ENCODE measurements around the gene LYPLAL1. TPM values are rescaled to one million over a fixed set of nuclear protein-coding genes. Genes with fewer than 3 reads are reported as not detected.

Gene LYPLAL1
- total RNA-seq, 1 donor from 2014 or later, result 38.0 TPM

DNA sequence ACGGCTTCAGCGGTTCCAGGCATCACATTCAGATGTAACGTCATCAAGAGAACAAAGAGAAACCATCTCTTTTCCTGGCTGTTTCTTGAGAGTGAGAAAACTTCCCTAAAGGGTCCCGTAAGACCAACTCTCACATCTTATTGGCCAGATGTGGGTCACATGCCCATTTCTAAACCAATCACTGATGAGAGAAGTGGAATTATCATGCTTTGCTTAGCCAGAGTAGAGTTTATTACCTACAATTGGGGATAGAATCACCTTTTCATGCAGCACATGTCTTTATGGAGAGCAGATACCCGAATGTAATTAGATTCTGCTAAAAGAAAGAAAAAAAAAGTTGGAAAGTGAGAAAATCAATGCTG lies 54.4 kb downstream of the LYPLAL1 start:
- CTCF ChIA-PET, result no interaction called here
- POLR2A ChIA-PET, result no interaction called here
- Mint-ChIP-seq H3K27ac (no peak overlapping the region), H3K4me1 (no peaks in the 10 kb centered on the region), H3K36me3 (ENCODE audit: low read depth) (peaks cover 26% of the 10 kb centered on the region), H3K4me3 (no peak overlapping the region), H3K9me3 (no peaks in the 10 kb centered on the region), H3K27me3 (no peaks in the 10 kb centered on the region)
- DNase-seq, result no peak
- ATAC-seq (ENCODE audit: low read depth), result no peak
- intact Hi-C loops (cut with micrococcal nuclease), result no loop called here
- TF ChIP-seq, protein P1, sequence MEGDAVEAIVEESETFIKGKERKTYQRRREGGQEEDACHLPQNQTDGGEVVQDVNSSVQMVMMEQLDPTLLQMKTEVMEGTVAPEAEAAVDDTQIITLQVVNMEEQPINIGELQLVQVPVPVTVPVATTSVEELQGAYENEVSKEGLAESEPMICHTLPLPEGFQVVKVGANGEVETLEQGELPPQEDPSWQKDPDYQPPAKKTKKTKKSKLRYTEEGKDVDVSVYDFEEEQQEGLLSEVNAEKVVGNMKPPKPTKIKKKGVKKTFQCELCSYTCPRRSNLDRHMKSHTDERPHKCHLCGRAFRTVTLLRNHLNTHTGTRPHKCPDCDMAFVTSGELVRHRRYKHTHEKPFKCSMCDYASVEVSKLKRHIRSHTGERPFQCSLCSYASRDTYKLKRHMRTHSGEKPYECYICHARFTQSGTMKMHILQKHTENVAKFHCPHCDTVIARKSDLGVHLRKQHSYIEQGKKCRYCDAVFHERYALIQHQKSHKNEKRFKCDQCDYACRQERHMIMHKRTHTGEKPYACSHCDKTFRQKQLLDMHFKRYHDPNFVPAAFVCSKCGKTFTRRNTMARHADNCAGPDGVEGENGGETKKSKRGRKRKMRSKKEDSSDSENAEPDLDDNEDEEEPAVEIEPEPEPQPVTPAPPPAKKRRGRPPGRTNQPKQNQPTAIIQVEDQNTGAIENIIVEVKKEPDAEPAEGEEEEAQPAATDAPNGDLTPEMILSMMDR (IDR thresholded peaks at IDR 0.05), result no peak

DNA sequence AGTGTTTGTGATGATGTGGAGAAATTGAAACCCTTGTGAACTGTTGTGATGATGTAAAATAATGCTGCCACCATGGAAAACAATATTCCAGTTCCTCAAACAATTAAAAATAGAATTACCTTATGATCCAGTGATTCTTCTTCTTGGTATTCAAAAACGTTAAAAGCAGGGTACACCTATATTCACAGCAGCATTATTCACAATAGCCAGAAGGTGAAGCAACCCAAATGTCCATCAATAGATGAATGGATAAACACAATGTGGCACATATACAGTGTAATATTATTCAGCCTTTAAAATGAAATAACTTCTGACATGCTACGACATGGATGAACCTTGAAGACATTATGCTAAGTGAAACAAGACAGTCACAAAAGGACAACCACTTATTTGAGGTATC lies 59.2 kb downstream of the LYPLAL1 start:
- POLR2A ChIA-PET, result no interaction called here
- no peak overlapping the region for H3K4me3 Mint-ChIP-seq
- no peak for DNase-seq
- CTCF ChIA-PET, result no interaction called here
- peaks cover 15% of the 10 kb centered on the region for H3K36me3 Mint-ChIP-seq (ENCODE audit: low read depth)
- H3K27me3 Mint-ChIP-seq, result no peaks in the 10 kb centered on the region
- TF ChIP-seq, protein P1 (IDR thresholded peaks at IDR 0.05), result no peak
- no peak overlapping the region for H3K27ac Mint-ChIP-seq
- no peaks in the 10 kb centered on the region for H3K9me3 Mint-ChIP-seq
- no peaks in the 10 kb centered on the region for H3K4me1 Mint-ChIP-seq
- intact Hi-C loops (cut with micrococcal nuclease), result no loop called here
- ATAC-seq (ENCODE audit: low read depth), result no peak

DNA sequence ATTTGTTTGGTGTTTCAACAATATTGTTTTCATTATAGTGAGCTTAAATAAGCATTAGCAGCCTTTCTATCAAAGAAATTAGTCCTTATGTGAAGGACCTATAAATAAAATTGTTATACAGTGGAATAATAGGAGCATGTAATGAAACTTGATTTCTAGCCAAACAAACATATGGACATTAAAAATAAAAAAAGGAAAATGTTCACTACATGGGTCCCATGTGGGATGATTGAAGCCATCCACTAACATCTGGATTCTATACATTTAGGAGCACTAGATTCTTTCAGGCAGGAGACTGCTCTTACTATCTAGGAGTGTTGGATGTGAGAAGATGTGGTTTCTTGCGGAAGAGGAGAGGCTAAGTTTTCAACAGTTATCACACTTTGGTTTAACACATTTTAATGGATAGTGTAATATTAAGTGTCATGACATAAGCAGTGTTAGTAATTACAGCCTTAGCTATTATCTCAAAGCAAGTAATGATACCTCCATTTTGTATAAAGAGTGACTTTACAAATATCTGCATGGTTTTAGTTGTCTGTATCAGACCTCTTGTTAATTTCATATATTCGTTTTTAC lies 62.3 kb downstream of the LYPLAL1 start:
- POLR2A ChIA-PET, result no interaction called here
- no peaks in the 10 kb centered on the region for H3K4me1 Mint-ChIP-seq
- intact Hi-C loops (cut with micrococcal nuclease), result no loop called here
- DNase-seq (no peak), ATAC-seq (ENCODE audit: low read depth) (no peak)
- TF ChIP-seq, protein P1 (IDR thresholded peaks at IDR 0.05), result no peak
- no peak overlapping the region for H3K4me3 Mint-ChIP-seq
- H3K9me3 Mint-ChIP-seq, result no peaks in the 10 kb centered on the region
- H3K27ac Mint-ChIP-seq, result no peak overlapping the region
- H3K27me3 Mint-ChIP-seq, result no peaks in the 10 kb centered on the region
- H3K36me3 Mint-ChIP-seq (ENCODE audit: low read depth), result no peaks in the 10 kb centered on the region
- CTCF ChIA-PET, result no interaction called here

DNA sequence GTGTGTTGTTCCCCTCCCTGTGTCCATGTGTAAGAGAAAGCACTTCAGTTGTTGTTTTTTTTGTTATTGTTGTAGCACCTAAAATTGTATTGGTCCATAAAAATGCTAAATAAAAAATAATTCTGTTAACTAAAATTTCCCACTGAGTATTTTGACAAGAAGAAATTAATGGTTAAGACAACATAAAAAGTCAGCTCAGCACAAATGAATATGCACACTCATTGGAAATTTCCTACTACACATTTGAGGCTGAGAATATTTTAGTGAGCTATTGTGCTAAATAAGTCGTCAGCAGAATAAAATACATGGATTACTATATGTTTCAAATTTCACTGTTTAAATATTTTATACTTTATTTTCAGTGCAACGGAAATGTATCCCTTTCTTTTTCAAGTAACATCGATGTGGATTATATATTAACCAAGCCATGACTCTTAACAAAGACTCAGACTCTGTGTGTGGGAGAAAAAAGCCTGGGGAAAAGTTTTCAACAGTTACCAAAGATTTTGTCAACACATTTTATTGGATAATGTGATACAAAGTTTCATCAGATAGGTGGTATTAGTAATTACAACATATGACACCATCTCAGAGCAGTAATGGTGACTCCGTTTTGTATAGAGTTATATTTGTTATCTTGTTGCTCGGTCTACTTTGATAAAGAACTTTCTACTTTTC lies 63.4 kb downstream of the LYPLAL1 start:
- intact Hi-C loops (cut with micrococcal nuclease), result no loop called here
- ATAC-seq (ENCODE audit: low read depth) (no peak), DNase-seq (no peak)
- no peak overlapping the region for H3K4me3 Mint-ChIP-seq
- H3K4me1 Mint-ChIP-seq, result no peaks in the 10 kb centered on the region
- H3K36me3 Mint-ChIP-seq (ENCODE audit: low read depth), result no peaks in the 10 kb centered on the region
- H3K27me3 Mint-ChIP-seq, result no peaks in the 10 kb centered on the region
- TF ChIP-seq, protein P1 (IDR thresholded peaks at IDR 0.05), result no peak
- CTCF ChIA-PET, result no interaction called here
- POLR2A ChIA-PET, result no interaction called here
- H3K27ac Mint-ChIP-seq, result no peak overlapping the region
- no peaks in the 10 kb centered on the region for H3K9me3 Mint-ChIP-seq

DNA sequence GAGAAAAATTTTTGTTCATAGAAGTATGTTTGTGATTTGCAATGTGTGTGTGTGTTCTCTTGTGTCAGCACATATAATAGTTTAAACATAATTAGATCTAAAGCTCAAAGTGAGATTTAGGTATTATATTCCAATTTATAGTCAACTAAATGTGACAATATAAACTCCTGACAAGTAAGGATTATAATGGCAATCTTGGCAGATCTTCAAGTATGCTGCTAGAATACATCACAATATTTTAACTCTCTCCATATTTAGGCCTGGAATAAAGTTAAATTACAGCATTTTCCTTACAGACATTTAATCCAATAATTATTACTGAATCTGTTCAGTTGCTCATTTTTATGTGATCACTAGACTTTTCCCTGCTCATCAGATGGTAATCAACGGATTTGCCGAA lies 65.8 kb downstream of the LYPLAL1 start:
- Mint-ChIP-seq H3K9me3 (no peaks in the 10 kb centered on the region), H3K4me1 (no peaks in the 10 kb centered on the region), H3K4me3 (no peak overlapping the region), H3K27me3 (no peaks in the 10 kb centered on the region), H3K36me3 (ENCODE audit: low read depth) (peaks cover 3% of the 10 kb centered on the region), H3K27ac (no peak overlapping the region)
- no peak for DNase-seq
- TF ChIP-seq, protein P1 (IDR thresholded peaks at IDR 0.05), result no peak
- CTCF ChIA-PET, result no interaction called here
- intact Hi-C loops (cut with micrococcal nuclease), result no loop called here
- POLR2A ChIA-PET, result no interaction called here
- ATAC-seq (ENCODE audit: low read depth), result no peak
